ENCODE measurements around the gene TBC1D3B.

GRCh38 chr17:36127911-36128310, 48.5 kb downstream of the TBC1D3B start:
- TF ChIP-seq ZNF274 (IDR thresholded peaks at IDR 0.05; ENCODE audit: low read length) (no peak), ZNF274 (tag by site-specific recombination; IDR thresholded peaks at IDR 0.05; ENCODE audit: borderline replicate concordance) (no peak), ZNF157 (tag by site-specific recombination; IDR thresholded peaks at IDR 0.05) (no peak), CTCF (tag by site-specific recombination; IDR thresholded peaks at IDR 0.05) (no peak), ZNF302 (tag by site-specific recombination; IDR thresholded peaks at IDR 0.05; ENCODE audit: low read depth) (no peak), ZNF785 (tag by site-specific recombination; IDR thresholded peaks at IDR 0.05) (no peak), ZNF24 (tag by site-specific recombination; IDR thresholded peaks at IDR 0.05) (no peak)

All from HEK293 (cell line).